T-cell (primary cell): Measurements from ENCODE around the gene TMC4. TPM values are rescaled to one million over a fixed set of nuclear protein-coding genes. Genes with fewer than 3 reads are reported as not detected.
A peak's percentile ranks its signal among the peaks of the same experiment; 100 is the strongest.

Source experiments
- ATAC-seq, 4 experiments: fragments of 200-7000 bp in 3 of 4; fragments of 150-1000 bp in 1 of 4; cut with Tn5 transposase; replicated peaks in 1 of 4; 1 replicate in 3 of 4; 2 replicates in 1 of 4; pipeline ENCODE4 v1.10.0; 2021; ENCODE audit warnings: moderate library complexity in 3 of 4, mild to moderate bottlenecking in 2 of 4, moderate number of reproducible peaks in 1 of 4
- CTCF ChIA-PET, 2 donors: fragments of 300-600 bp; sonication (Branson Sonifier 250); formaldehyde crosslinking; loops; one replicate each; lab custom pipeline; 2022; ENCODE audit warnings: antibody characterized with exemption in 2 of 2; lab: Charles Lee
- POLR2A ChIA-PET, 2 donors: fragments of 300-600 bp; sonication (Branson Sonifier 250); formaldehyde crosslinking; loops; one replicate each; lab custom pipeline; 2022; ENCODE audit warnings: antibody characterized with exemption in 2 of 2; lab: Charles Lee
- DNase-seq, 35 experiments: peaks; one replicate each; pipeline versions ENCODE4 v3.0.0 to v3.0.0-alpha.2; 2013 to 2023
- H3K27ac ChIP-seq: one replicate; pipeline ENCODE4 v1.5.1; 2013; ENCODE audit warnings: low read length
- H3K27me3 ChIP-seq, 2 experiments: replicated peaks in 1 of 2; 1 replicate in 1 of 2; 2 replicates in 1 of 2; pipeline versions ENCODE4 v1.6.1 to v1.7.0; 2013; ENCODE audit warnings: low read length in 1 of 2, mixed read lengths in 1 of 2; ENCODE audit not compliant: control insufficient read depth in 2 of 2, insufficient read depth in 2 of 2; ENCODE audit errors: extremely low read depth in 1 of 2
- H3K36me3 ChIP-seq, 2 donors: 1 replicate in 1 of 2; 2 replicates in 1 of 2; pipeline versions ENCODE4 v1.6.1 to v1.7.0; 2013; ENCODE audit warnings: low read length in 1 of 2; ENCODE audit not compliant: control insufficient read depth in 2 of 2, insufficient read depth in 1 of 2; ENCODE audit errors: extremely low read depth in 1 of 2
- H3K4me1 ChIP-seq, 2 experiments: 1 replicate in 1 of 2; 2 replicates in 1 of 2; pipeline versions ENCODE4 v1.6.1 to v1.7.0; 2013; ENCODE audit warnings: low read length in 2 of 2, mixed read lengths in 1 of 2; ENCODE audit not compliant: insufficient read depth in 2 of 2, control insufficient read depth in 1 of 2; ENCODE audit errors: extremely low read depth in 1 of 2
- H3K4me3 ChIP-seq, 2 donors: 1 replicate in 1 of 2; 2 replicates in 1 of 2; pipeline versions ENCODE4 v1.5.1 to v1.7.0; 2013; ENCODE audit warnings: mild to moderate bottlenecking in 2 of 2, low read length in 1 of 2, moderate library complexity in 1 of 2; ENCODE audit not compliant: control insufficient read depth in 1 of 2; ENCODE audit errors: extremely low read depth in 1 of 2
- H3K9me3 ChIP-seq: 2 replicates; pipeline ENCODE4 v1.7.0; 2013
- H3K27ac Mint-ChIP-seq, 2 donors: one replicate each; pipeline ENCODE4 v1.8.0; 2020 to 2021; ENCODE audit warnings: mild to moderate bottlenecking in 2 of 2, mixed read lengths in 2 of 2
- H3K27me3 Mint-ChIP-seq, 2 donors: one replicate each; pipeline ENCODE4 v1.8.0; 2021 to 2022; ENCODE audit warnings: mixed read lengths in 2 of 2
- H3K36me3 Mint-ChIP-seq: one replicate; pipeline ENCODE4 v1.8.0; 2021; ENCODE audit warnings: mixed read lengths
- H3K4me1 Mint-ChIP-seq, 3 donors: one replicate each; pipeline ENCODE4 v1.8.0; 2020 to 2022; ENCODE audit warnings: mixed read lengths in 3 of 3, mild to moderate bottlenecking in 1 of 3
- H3K4me3 Mint-ChIP-seq, 3 donors: one replicate each; pipeline ENCODE4 v1.8.0; 2020 to 2022; ENCODE audit warnings: mild to moderate bottlenecking in 3 of 3, mixed read lengths in 3 of 3, moderate library complexity in 3 of 3
- H3K9me3 Mint-ChIP-seq, 3 donors: one replicate each; pipeline ENCODE4 v1.8.0; 2020 to 2022; ENCODE audit warnings: mixed read lengths in 3 of 3
- WGBS: methylation state at CpG from one replicate; pipeline ENCODE4 v1.1.5; 2013; ENCODE audit warnings: missing lambda C conversion rate; ENCODE audit not compliant: insufficient coverage; 5-methylcytosine and 5-hydroxymethylcytosine counted together
- total RNA-seq, 35 experiments: library from RNA in 6 of 35; stranded (reverse) in 6 of 35; fragments of 120-200 nt in 1 of 35; gene quantifications; one replicate each; pipeline versions ENCODE4 v1.2.1 to v1.2.4 and lab custom pipeline; 2013 to 2026

The TMC4 gene
- total RNA-seq, 5 donors from 2014 or later (not counting 1 experiment from before 2014, with no cell fraction given): 0.78 to 2.6 (median 1.4) TPM

DNA sequence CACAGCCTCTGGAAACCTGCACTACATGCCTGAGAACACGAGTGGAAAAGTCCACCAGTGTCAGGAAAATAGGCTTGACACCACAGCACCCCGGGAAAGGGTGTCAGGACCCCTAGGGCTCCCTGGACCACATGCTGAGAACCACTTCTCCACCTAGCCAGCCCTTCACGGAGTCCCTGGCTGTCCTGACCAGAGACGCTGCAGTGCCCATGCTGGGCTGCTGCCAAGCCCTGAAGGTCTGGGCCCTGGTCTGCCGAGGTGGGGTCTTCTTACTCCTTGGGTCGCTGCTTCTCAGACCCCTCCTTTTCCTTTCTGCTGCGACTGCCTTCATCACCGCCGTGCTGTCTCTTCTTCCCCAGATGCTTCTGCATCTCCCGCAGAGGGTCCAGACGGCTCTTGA lies 16.5 kb downstream of the TMC4 start:
- Mint-ChIP-seq H3K4me3 (peak overlapping the region in 1 of 3 donors; percentile 56), H3K4me1 (peaks cover 57 to 68% (median 61%) of the 10 kb centered on the region in 3 donors), H3K9me3 (no peaks in the 10 kb centered on the region), H3K36me3 (peaks cover 44% of the 10 kb centered on the region), H3K27ac (peak overlapping the region in 1 of 2 donors; percentile 66), H3K27me3 (no peaks in the 10 kb centered on the region)
- peaks cover 19 to 68% of the 10 kb centered on the region in 2 donors for H3K36me3 ChIP-seq
- no peak for DNase-seq
- ChIA-PET CTCF (interaction anchor here in 1 of 2 donors (1.2 kb wide), 1 partner anchor 20 kb away, joined by 4 read pairs; the partner anchor contains the start of gene CNOT3), POLR2A (no interaction called here)
- no peak for ATAC-seq
- peaks cover 46 to 79% of the 10 kb centered on the region in 2 experiments for H3K4me1 ChIP-seq
- no peak overlapping the region for H3K4me3 ChIP-seq
- H3K27me3 ChIP-seq: no peaks in the 10 kb centered on the region
- H3K9me3 ChIP-seq: no peaks in the 10 kb centered on the region
- 93% methylated on average over 5 of the region's 11 CpGs for WGBS
- no peak overlapping the region for H3K27ac ChIP-seq

DNA sequence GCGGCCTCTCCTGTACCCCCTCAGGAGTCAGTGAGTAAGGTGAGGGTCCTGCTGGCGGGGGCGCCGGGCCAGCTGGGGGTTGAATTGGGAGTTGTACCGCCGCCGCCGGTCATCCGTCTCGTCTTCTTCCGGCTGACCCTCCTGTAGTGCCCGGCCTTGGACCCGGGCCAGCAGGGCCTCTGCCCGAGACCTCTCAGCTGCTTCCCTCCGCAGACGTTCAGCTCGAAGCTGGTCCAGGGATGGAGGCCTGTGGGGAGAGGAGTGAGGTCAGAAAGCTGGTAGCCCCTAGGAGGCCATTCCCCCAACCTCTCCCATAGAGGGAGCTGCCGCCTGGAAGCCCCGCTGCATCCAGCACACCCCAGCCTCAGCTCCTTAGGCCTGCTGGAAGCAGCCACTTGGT lies 17.3 kb downstream of the TMC4 start:
- no peak for ATAC-seq
- DNase-seq: no peak
- ChIA-PET POLR2A (interaction anchor here in 1 of 2 donors (0.5 kb wide), 1 partner anchor 285 kb away, joined by 3 read pairs; no protein-coding TSS in a partner anchor), CTCF (interaction anchor here in 1 of 2 donors (0.5 kb wide), 1 partner anchor 9 kb away, joined by 3 read pairs; no protein-coding TSS in a partner anchor)
- H3K27ac ChIP-seq: no peak overlapping the region
- Mint-ChIP-seq H3K27ac (no peak overlapping the region), H3K9me3 (no peaks in the 10 kb centered on the region), H3K27me3 (no peaks in the 10 kb centered on the region), H3K36me3 (peaks cover 49% of the 10 kb centered on the region), H3K4me3 (peak overlapping the region in 1 of 3 donors; percentile 40), H3K4me1 (peaks cover 53 to 63% (median 56%) of the 10 kb centered on the region in 3 donors)
- no peak overlapping the region for H3K4me3 ChIP-seq
- WGBS: 70% methylated on average over 2 of the region's 19 CpGs
- H3K9me3 ChIP-seq: no peaks in the 10 kb centered on the region
- peaks cover 46 to 75% of the 10 kb centered on the region in 2 experiments for H3K4me1 ChIP-seq
- H3K27me3 ChIP-seq: no peaks in the 10 kb centered on the region
- peaks cover 21 to 74% of the 10 kb centered on the region in 2 donors for H3K36me3 ChIP-seq

GRCh38 chr19:54154603-54155345 lies 18.2 kb downstream of the TMC4 start:
- peaks cover 45 to 53% (median 47%) of the 10 kb centered on the region in 3 donors for H3K4me1 Mint-ChIP-seq

DNA sequence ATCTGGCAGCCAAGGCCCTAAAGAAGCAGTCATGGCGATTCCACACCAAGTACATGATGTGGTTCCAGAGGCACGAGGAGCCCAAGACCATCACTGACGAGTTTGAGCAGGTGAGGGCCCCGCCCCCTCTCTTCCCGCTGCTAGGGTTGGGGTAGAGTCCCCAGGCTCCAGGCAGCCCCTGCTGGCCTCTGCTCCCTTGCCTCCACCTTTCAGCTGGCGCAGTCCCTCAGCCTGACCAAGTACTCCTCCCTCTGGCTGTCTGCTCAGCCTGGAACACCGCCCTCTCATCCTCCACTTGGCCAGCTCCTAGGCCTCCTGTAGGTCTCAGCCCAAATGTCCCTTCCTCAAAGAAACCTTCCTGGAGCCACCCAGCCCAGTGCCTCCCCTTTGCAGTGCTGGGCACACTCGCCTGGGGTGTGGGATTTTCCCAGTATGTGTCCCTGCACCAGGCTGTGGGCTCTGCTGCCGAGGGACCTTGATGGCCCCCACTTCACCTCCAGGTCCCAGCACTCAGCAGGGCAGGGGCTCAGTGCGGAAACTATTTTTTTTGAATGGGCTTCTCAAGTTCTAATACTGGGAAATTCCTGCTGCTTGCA lies 19.1 kb downstream of the TMC4 start:
- peak overlapping the region; percentile 24 for H3K27ac ChIP-seq
- ChIA-PET CTCF (no interaction called here), POLR2A (no interaction called here)
- DNase-seq: no peak
- H3K9me3 ChIP-seq: no peaks in the 10 kb centered on the region
- H3K4me3 ChIP-seq: no peak overlapping the region
- peaks cover 38 to 63% of the 10 kb centered on the region in 2 experiments for H3K4me1 ChIP-seq
- no peaks in the 10 kb centered on the region for H3K27me3 ChIP-seq
- Mint-ChIP-seq H3K9me3 (no peaks in the 10 kb centered on the region), H3K36me3 (peaks cover 60% of the 10 kb centered on the region), H3K27ac (peak overlapping the region; percentile 50 to 82), H3K4me1 (peaks cover 37 to 46% (median 43%) of the 10 kb centered on the region in 3 donors), H3K4me3 (peak overlapping the region in 1 of 3 donors; percentile 60), H3K27me3 (no peaks in the 10 kb centered on the region)
- peaks cover 35 to 89% of the 10 kb centered on the region in 2 donors for H3K36me3 ChIP-seq
- no peak for ATAC-seq
- 89% methylated on average over 7 of the region's 10 CpGs for WGBS

More at GRCh38 chr19:54154603-54155345, 18.2 kb downstream of the TMC4 start:
- peaks cover 53% of the 10 kb centered on the region for H3K36me3 Mint-ChIP-seq
- H3K9me3 ChIP-seq: no peaks in the 10 kb centered on the region
- DNase-seq (peak in 33 of 35 experiments; percentile 39 to 77 (median 59)), ATAC-seq (peak; percentile 2 to 24 (median 10))
- 29% methylated on average over 6 of the region's 18 CpGs for WGBS
- H3K4me3 Mint-ChIP-seq: peak overlapping the region in 2 of 3 donors; percentile 17 to 60
- H3K27me3 ChIP-seq: no peaks in the 10 kb centered on the region
- peaks cover 41 to 67% of the 10 kb centered on the region in 2 experiments for H3K4me1 ChIP-seq
- H3K27ac ChIP-seq: peak overlapping the region; percentile 36
- peaks cover 28 to 79% of the 10 kb centered on the region in 2 donors for H3K36me3 ChIP-seq
- peak overlapping the region; percentile 50 to 82 for H3K27ac Mint-ChIP-seq
- H3K27me3 Mint-ChIP-seq: no peaks in the 10 kb centered on the region
- ChIA-PET CTCF (no interaction called here), POLR2A (no interaction called here)
- peak overlapping the region in 1 of 2 donors; percentile 35 for H3K4me3 ChIP-seq
- no peaks in the 10 kb centered on the region for H3K9me3 Mint-ChIP-seq

GRCh38 chr19:54152878-54153524 lies 20.0 kb downstream of the TMC4 start:
- WGBS: 98% methylated on average over 12 of the region's 25 CpGs
- H3K27me3 Mint-ChIP-seq: no peaks in the 10 kb centered on the region
- peaks cover 38 to 89% of the 10 kb centered on the region in 2 donors for H3K36me3 ChIP-seq
- H3K36me3 Mint-ChIP-seq: peaks cover 58% of the 10 kb centered on the region
- CTCF ChIA-PET: no interaction called here
- peaks cover 29 to 38% (median 35%) of the 10 kb centered on the region in 3 donors for H3K4me1 Mint-ChIP-seq
- no peak overlapping the region for H3K27ac ChIP-seq
- H3K27ac Mint-ChIP-seq: peak overlapping the region; percentile 12 to 44
- no peak overlapping the region for H3K4me3 Mint-ChIP-seq
- ATAC-seq (no peak), DNase-seq (no peak)
- POLR2A ChIA-PET: no interaction called here
- H3K9me3 Mint-ChIP-seq: no peaks in the 10 kb centered on the region
- H3K9me3 ChIP-seq: no peaks in the 10 kb centered on the region
- H3K27me3 ChIP-seq: no peaks in the 10 kb centered on the region
- peaks cover 30 to 55% of the 10 kb centered on the region in 2 experiments for H3K4me1 ChIP-seq
- no peak overlapping the region for H3K4me3 ChIP-seq

DNA sequence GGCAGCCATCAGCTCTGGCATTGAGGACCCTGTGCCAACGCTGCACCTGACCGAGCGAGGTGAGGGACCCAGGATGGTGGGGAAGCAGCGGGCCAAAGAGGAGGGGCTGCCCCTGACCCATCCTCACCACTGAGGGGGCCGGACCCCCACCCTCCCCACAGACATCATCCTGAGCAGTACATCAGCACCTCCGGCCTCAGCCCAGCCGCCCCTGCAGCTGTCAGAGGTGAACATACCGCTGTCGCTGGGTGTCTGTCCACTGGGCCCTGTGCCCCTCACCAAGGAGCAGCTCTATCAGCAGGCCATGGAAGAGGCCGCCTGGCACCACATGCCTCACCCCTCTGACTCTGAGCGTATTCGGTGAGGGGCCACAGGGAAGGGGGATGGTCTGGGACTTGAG lies 20.7 kb downstream of the TMC4 start:
- Histone ChIP-seq H3K27ac (no peak overlapping the region), H3K36me3 (peaks cover 43 to 89% of the 10 kb centered on the region in 2 donors), H3K4me3 (no peak overlapping the region), H3K4me1 (peaks cover 29 to 48% of the 10 kb centered on the region in 2 experiments), H3K27me3 (no peaks in the 10 kb centered on the region), H3K9me3 (no peaks in the 10 kb centered on the region)
- ATAC-seq: no peak
- POLR2A ChIA-PET: no interaction called here
- WGBS: 100% methylated on average over 10 of the region's 12 CpGs
- peaks cover 28 to 37% (median 34%) of the 10 kb centered on the region in 3 donors for H3K4me1 Mint-ChIP-seq
- DNase-seq: no peak
- peaks cover 58% of the 10 kb centered on the region for H3K36me3 Mint-ChIP-seq
- no peaks in the 10 kb centered on the region for H3K27me3 Mint-ChIP-seq
- H3K4me3 Mint-ChIP-seq: no peak overlapping the region
- no peaks in the 10 kb centered on the region for H3K9me3 Mint-ChIP-seq
- H3K27ac Mint-ChIP-seq: no peak overlapping the region
- CTCF ChIA-PET: no interaction called here
